IPS-NIHi7 (cell line): ENCODE results near the gene SCMH1.
"Not testable (repeated sequence)": the region's sequence is repeated elsewhere in the genome, so short reads cannot be mapped to it uniquely, and the experiment has no call there.

Source experiments
- DNase-seq: peaks from one replicate; pipeline ENCODE4 v3.0.0; 2012; ENCODE audit warnings: mixed read lengths; ENCODE audit errors: extremely low spot score

SCMH1 gene

GRCh38 chr1:41152622-41153044 lies 89.5 kb downstream of the SCMH1 start:
- no peak for DNase-seq

DNA sequence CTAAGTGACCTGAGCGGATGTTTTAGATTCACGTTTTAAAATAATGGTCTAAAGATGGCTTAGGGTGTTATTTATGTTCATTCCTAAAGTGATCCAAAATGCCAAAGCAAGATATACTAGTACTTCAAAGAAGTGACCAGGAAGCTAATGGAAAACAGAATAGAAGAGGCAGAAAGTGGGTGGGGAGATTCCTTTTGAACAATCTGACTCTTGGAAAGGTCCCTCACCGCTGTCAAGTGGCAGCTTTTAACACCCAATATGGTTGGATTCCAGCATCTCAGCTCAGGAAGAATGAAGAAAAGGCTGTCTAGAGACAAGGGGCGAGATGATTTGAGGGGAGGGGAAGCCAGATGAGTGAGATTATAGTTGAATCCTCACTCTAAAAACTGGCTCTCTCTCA lies 90.3 kb downstream of the SCMH1 start:
- no peak for DNase-seq

GRCh38 chr1:41149570-41149969 lies 92.5 kb downstream of the SCMH1 start:
- DNase-seq = no peak

DNA sequence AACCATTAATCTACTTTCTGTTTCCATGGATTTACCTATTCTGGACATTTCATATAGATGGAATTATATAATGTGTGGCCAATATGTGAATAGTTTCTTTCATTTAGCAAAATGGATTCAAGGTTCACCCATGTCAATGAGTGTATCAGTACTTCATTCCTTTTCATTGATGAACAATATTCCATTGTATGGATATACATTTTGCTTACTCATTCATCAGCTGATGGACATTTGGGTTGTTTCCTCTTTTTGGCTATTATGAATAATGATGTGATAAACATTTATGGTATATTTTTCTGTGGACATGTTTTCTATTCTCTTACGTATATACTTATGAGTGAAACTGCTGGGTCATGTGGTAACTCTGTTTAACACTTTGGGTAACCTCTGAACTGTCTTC lies 97.8 kb downstream of the SCMH1 start:
- DNase-seq = no peak

DNA sequence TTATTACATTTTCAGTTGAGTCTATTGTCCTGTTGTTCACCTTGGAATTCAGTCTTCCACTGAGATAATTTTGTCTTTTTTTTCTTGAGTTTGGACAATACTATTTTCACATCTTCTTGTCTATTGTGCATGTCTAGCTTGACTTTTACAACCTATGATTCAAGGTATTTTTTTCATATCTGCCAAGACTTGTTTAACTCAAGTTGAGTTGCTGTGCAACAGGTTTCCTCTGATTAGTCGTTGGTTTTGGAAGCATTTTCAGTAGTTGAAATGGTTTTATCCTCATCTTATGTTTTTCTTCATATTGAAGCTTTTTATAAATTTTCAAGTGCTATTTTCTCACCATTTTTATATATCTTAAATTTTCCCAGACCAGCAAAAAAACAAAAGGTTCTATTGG lies 103.6 kb downstream of the SCMH1 start:
- no peak for DNase-seq

DNA sequence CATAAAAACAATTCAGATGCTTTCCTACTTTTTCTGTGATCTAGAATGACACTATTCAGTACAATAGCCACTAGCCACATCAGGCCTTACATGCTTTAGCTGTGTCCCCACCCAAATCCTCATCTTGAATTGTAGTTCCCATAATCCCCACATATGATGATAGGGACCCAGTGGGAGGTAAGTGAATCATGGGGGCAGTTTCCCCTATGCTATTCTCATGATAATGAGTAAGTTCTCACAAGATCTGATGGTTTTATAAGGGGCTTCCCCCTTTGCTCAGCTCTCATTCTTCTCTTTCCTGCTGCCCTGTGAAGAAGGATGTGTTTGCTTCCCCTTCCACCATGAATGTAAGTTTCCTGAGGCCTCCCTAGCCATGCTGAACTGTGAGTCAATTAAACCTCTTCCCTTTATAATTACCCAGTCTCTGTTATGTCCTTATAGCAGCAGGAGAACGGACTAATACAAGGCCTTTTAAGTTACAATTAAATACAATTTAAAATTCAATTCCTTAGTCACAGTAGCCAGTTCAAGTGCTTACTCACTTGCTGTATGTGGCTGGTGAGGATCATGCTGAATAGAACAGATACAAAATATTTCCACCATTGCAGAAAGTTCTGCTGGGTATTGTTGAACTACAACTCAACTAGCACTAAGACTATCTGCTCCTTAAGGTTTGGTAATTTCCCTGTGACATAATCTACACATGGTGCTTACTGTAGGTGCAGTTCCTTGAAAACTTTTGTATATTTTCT lies 106.7 kb downstream of the SCMH1 start:
- no peak for DNase-seq

DNA sequence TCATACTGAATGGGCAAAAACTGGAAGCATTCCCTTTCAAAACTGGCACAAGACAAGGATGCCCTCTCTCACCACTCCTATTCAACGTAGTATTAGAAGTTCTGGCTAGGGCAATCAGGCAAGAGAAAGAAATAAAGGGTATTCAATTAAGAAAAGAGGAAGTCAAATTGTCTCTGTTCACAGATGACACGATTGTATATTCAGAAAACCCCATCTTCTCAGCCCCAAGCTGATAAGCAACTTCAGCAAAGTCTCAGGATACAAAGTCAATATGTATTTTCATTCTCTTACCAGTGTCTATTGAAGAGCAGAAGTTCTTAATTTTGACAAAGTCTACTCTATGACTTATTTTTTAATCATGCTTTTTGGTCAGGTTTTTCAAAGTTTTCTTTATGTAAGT lies 107.8 kb downstream of the SCMH1 start:
- not testable (repeated sequence) for DNase-seq

GRCh38 chr1:41122851-41123518 lies 119.1 kb downstream of the SCMH1 start:
- DNase-seq = peak; percentile 49

DNA sequence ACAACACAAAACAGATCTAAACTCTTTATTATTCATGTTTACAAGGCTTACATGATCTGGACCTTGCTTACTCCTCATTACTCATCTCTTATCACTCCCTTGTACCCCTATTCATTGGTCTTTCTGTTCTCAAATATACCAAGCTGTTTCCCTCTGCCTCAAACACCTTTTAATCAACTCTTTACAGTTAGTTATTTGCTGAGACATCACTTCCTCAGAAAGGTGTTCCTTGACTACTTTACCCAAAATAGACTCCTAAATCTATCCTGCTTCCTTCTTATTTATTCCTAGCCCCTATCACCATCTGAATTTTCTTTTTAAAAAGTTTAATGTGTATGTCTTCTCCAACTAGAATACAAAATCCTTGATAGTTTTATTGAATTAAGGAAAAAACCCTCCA lies 120.0 kb downstream of the SCMH1 start:
- DNase-seq = no peak

DNA sequence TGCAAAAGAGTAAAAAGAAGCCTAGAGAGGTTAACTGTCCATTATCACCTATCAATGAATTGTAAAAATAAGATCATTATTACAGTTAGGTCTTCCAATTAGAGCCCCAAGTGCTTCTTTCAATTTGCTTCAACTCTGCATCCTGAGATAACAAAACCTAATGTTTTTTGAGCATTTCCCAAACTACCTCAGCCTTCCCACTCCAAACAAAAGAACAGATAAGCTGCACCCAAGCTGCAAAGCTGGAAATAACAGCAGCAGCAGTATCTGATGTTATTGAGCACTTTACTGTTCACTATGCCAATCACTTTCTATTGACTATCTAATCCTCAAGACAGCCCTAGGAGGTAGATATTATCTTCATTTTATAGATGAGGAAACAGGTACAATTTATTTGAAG lies 123.5 kb downstream of the SCMH1 start:
- no peak for DNase-seq

- not testable (repeated sequence) for DNase-seq
These were observed 124.9 kb downstream of the SCMH1 start for GRCh38 chr1:41117241-41117640.

DNA sequence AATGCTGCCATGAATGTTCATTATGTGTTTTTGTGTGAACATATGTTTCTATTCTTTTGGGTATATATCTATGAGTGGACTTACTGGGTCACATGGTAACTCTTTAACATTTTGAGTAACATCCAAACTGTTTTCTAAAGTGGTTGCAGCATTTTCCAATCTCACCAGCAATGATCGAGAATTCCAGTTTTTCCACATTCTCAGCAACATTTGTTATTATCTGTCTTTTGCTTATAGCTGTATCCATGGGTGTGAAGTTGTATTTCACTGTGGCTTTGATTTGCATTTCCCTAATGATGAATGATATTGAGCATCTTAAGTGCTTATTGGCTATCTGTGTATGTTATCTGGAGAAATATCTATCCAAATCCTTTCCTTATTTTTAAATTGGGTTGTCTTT lies 131.4 kb downstream of the SCMH1 start:
- no peak for DNase-seq

- DNase-seq = no peak
These were observed 131.8 kb downstream of the SCMH1 start for GRCh38 chr1:41110286-41110685.

GRCh38 chr1:41109310-41110197 lies 132.6 kb downstream of the SCMH1 start:
- peak; percentile 21 for DNase-seq

- DNase-seq = no peak
These were observed 133.3 kb downstream of the SCMH1 start for GRCh38 chr1:41108696-41109275.

GRCh38 chr1:41103766-41104165 lies 138.3 kb downstream of the SCMH1 start:
- DNase-seq = no peak

- no peak for DNase-seq
These were observed 139.5 kb downstream of the SCMH1 start for GRCh38 chr1:41102653-41103052.

GRCh38 chr1:41101950-41102607 lies 140.0 kb downstream of the SCMH1 start:
- DNase-seq = no peak

DNA sequence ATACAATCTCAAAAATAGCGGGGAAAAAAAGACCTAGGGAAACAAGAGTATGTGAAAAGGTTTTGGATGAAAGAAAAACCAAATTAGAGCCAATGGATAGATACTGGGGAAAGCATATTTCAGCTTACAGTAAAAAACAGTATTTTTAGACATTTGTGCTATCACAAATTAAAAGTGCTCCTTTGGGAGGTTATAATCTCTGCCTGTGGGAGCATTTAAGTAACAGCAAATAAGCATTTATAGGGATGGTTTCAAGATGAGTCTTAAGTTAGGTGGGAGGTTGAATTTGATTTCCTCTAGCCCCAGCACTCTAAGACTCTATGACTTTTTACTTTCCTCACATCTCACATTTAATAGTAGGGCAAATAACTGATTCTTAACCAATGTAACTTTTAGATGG lies 141.0 kb downstream of the SCMH1 start:
- DNase-seq = no peak

DNA sequence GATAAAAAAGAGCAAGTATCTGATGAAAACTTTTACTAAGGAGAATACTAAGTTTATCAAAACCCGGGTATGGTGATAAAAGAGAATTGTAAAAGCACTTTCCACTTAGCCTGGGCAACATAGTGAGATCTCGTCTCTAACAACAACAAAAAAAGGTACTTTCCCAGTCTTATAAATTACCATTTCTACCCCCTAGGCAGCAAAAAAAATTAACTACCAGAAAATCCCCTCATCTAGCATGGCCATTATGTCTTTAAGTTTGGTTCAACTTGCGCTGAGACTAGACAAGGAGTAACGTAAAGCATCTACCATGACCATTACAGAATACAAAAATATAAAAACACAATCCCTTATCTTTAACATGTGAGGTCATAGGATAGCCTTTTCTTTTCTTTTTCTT lies 141.9 kb downstream of the SCMH1 start:
- DNase-seq = no peak

- no peak for DNase-seq
These were observed 143.2 kb downstream of the SCMH1 start for GRCh38 chr1:41098730-41099460.
